Activated T-cell treated with anti-CD3 and anti-CD28 coated beads, Interleukin-2, amount 50 U/mL, for 72 hours (primary cell): ENCODE measurements around the gene CRKL. TPM values are rescaled to one million over a fixed set of nuclear protein-coding genes. Genes with fewer than 3 reads are reported as not detected.
"Not testable (repeated sequence)": the region's sequence is repeated elsewhere in the genome, so short reads cannot be mapped to it uniquely, and the experiment has no call there.

Experiments
- ATAC-seq, 2 donors: fragments of 150-1000 bp; cut with Tn5 transposase; replicated peaks in 1 of 2; 2 replicates each; pipeline ENCODE4 v1.10.0; 2021; ENCODE audit warnings: moderate library complexity in 2 of 2, mild to moderate bottlenecking in 1 of 2
- DNase-seq, 2 donors: peaks; one replicate each; pipeline ENCODE4 v3.0.0; 2021 to 2022; ENCODE audit warnings: mixed read lengths in 1 of 2
- H3K27ac Mint-ChIP-seq: one replicate; pipeline ENCODE4 v1.8.0; 2022; ENCODE audit warnings: mild to moderate bottlenecking, moderate library complexity, mixed read lengths
- H3K27me3 Mint-ChIP-seq: one replicate; pipeline ENCODE4 v1.8.0; 2022; ENCODE audit warnings: low read depth, mixed read lengths
- H3K36me3 Mint-ChIP-seq, 2 donors: one replicate each; pipeline ENCODE4 v1.8.0; 2022; ENCODE audit warnings: mixed read lengths in 2 of 2, mild to moderate bottlenecking in 1 of 2; ENCODE audit not compliant: insufficient read depth in 2 of 2
- H3K4me1 Mint-ChIP-seq: one replicate; pipeline ENCODE4 v1.8.0; 2022; ENCODE audit warnings: low read depth, mixed read lengths
- H3K4me3 Mint-ChIP-seq, 2 donors: one replicate each; pipeline ENCODE4 v1.8.0; 2022; ENCODE audit warnings: mild to moderate bottlenecking in 2 of 2, mixed read lengths in 2 of 2, moderate library complexity in 2 of 2
- H3K9me3 Mint-ChIP-seq, 2 donors: one replicate each; pipeline ENCODE4 v1.8.0; 2022; ENCODE audit warnings: mixed read lengths in 2 of 2
- total RNA-seq, 2 donors: library from RNA; stranded (reverse); gene quantifications; one replicate each; pipeline ENCODE4 v1.2.3, GENCODE V29; 2022

The CRKL gene
- total RNA-seq, 2 donors from 2014 or later = 70.4 to 71.5 TPM

GRCh38 chr22:20905415-20906386 is 11.5 kb upstream of the CRKL start:
- no peaks in the 10 kb centered on the region for H3K9me3 Mint-ChIP-seq
- no peak overlapping the region for H3K4me3 Mint-ChIP-seq
- peaks cover 5% of the 10 kb centered on the region for H3K4me1 Mint-ChIP-seq
- H3K27me3 Mint-ChIP-seq = no peaks in the 10 kb centered on the region
- ATAC-seq = no peak
- no peaks in the 10 kb centered on the region for H3K36me3 Mint-ChIP-seq
- no peak overlapping the region for H3K27ac Mint-ChIP-seq
- DNase-seq = no peak

- Mint-ChIP-seq H3K27me3 (no peaks in the 10 kb centered on the region), H3K9me3 (no peaks in the 10 kb centered on the region), H3K4me1 (peaks cover 5% of the 10 kb centered on the region), H3K27ac (no peak overlapping the region), H3K36me3 (no peaks in the 10 kb centered on the region), H3K4me3 (no peak overlapping the region)
- DNase-seq (no peak), ATAC-seq (no peak)
Measured at GRCh38 chr22:20906387-20906767, 10.8 kb upstream of the CRKL start.

GRCh38 chr22:20908717-20909116 is 8.5 kb upstream of the CRKL start:
- not testable (repeated sequence) for H3K4me3 Mint-ChIP-seq, H3K27ac Mint-ChIP-seq, H3K36me3 Mint-ChIP-seq, DNase-seq, H3K27me3 Mint-ChIP-seq, H3K4me1 Mint-ChIP-seq, H3K9me3 Mint-ChIP-seq, ATAC-seq

GRCh38 chr22:20909543-20910303 is 7.5 kb upstream of the CRKL start:
- H3K36me3 Mint-ChIP-seq = no peaks in the 10 kb centered on the region
- ATAC-seq = no peak
- H3K27me3 Mint-ChIP-seq = no peaks in the 10 kb centered on the region
- no peaks in the 10 kb centered on the region for H3K9me3 Mint-ChIP-seq
- peaks cover 5% of the 10 kb centered on the region for H3K4me1 Mint-ChIP-seq
- no peak overlapping the region for H3K27ac Mint-ChIP-seq
- no peak overlapping the region for H3K4me3 Mint-ChIP-seq
- no peak for DNase-seq

- Mint-ChIP-seq H3K4me3 (no peak overlapping the region), H3K9me3 (no peaks in the 10 kb centered on the region), H3K4me1 (peaks cover 14% of the 10 kb centered on the region), H3K36me3 (no peaks in the 10 kb centered on the region), H3K27ac (no peak overlapping the region), H3K27me3 (no peaks in the 10 kb centered on the region)
- DNase-seq (no peak), ATAC-seq (no peak)
Measured at GRCh38 chr22:20912494-20912893, 4.7 kb upstream of the CRKL start.

GRCh38 chr22:20918663-20919218 is 1.5 kb downstream of the CRKL start:
- ATAC-seq (no peak), DNase-seq (no peak)
- peaks cover 42% of the 10 kb centered on the region for H3K4me1 Mint-ChIP-seq
- H3K36me3 Mint-ChIP-seq = peaks cover 8 to 10% of the 10 kb centered on the region in 2 donors
- no peaks in the 10 kb centered on the region for H3K9me3 Mint-ChIP-seq
- H3K4me3 Mint-ChIP-seq = peak overlapping the region; percentile 88 to 96
- H3K27me3 Mint-ChIP-seq = no peaks in the 10 kb centered on the region
- peak overlapping the region; percentile 91 for H3K27ac Mint-ChIP-seq

- no peak for ATAC-seq
- Mint-ChIP-seq H3K9me3 (no peaks in the 10 kb centered on the region), H3K27ac (peak overlapping the region; percentile 86), H3K4me1 (peaks cover 47% of the 10 kb centered on the region), H3K36me3 (peaks cover 8 to 10% of the 10 kb centered on the region in 2 donors), H3K4me3 (peak overlapping the region; percentile 88 to 96), H3K27me3 (no peaks in the 10 kb centered on the region)
- no peak for DNase-seq
Measured at GRCh38 chr22:20919718-20920117, 2.5 kb downstream of the CRKL start.

- Mint-ChIP-seq H3K27ac (peak overlapping the region; percentile 85), H3K4me3 (peak overlapping the region; percentile 88 to 96), H3K4me1 (peaks cover 58% of the 10 kb centered on the region), H3K27me3 (no peaks in the 10 kb centered on the region), H3K36me3 (peaks cover 8 to 10% of the 10 kb centered on the region in 2 donors), H3K9me3 (no peaks in the 10 kb centered on the region)
- DNase-seq (no peak), ATAC-seq (no peak)
Measured at GRCh38 chr22:20920881-20921203, 3.6 kb downstream of the CRKL start.

- peaks cover 10 to 11% of the 10 kb centered on the region in 2 donors for H3K36me3 Mint-ChIP-seq
- H3K27me3 Mint-ChIP-seq = no peaks in the 10 kb centered on the region
Measured at GRCh38 chr22:20922141-20922751, 5.0 kb downstream of the CRKL start.

GRCh38 chr22:20926243-20926642 is 9.0 kb downstream of the CRKL start:
- H3K27me3 Mint-ChIP-seq = no peaks in the 10 kb centered on the region
- ATAC-seq (no peak), DNase-seq (no peak)
- no peaks in the 10 kb centered on the region for H3K9me3 Mint-ChIP-seq
- peaks cover 63% of the 10 kb centered on the region for H3K4me1 Mint-ChIP-seq
- peaks cover 4 to 10% of the 10 kb centered on the region in 2 donors for H3K36me3 Mint-ChIP-seq
- H3K27ac Mint-ChIP-seq = peak overlapping the region; percentile 29
- no peak overlapping the region for H3K4me3 Mint-ChIP-seq

More at GRCh38 chr22:20922141-20922751, 5.0 kb downstream of the CRKL start:
- no peak for ATAC-seq
- peak overlapping the region; percentile 25 for H3K27ac Mint-ChIP-seq
- H3K4me3 Mint-ChIP-seq = peak overlapping the region; percentile 6 to 7
- no peaks in the 10 kb centered on the region for H3K9me3 Mint-ChIP-seq
- peaks cover 59% of the 10 kb centered on the region for H3K4me1 Mint-ChIP-seq
- no peak for DNase-seq

GRCh38 chr22:20927940-20928572 is 10.8 kb downstream of the CRKL start:
- H3K9me3 Mint-ChIP-seq = no peaks in the 10 kb centered on the region
- H3K4me3 Mint-ChIP-seq = no peak overlapping the region
- H3K4me1 Mint-ChIP-seq = peaks cover 56% of the 10 kb centered on the region
- no peaks in the 10 kb centered on the region for H3K27me3 Mint-ChIP-seq
- no peak overlapping the region for H3K27ac Mint-ChIP-seq
- DNase-seq = no peak
- peaks cover 4 to 14% of the 10 kb centered on the region in 2 donors for H3K36me3 Mint-ChIP-seq
- no peak for ATAC-seq

GRCh38 chr22:20928573-20928967 is 11.4 kb downstream of the CRKL start:
- Mint-ChIP-seq H3K9me3 (no peaks in the 10 kb centered on the region), H3K4me3 (no peak overlapping the region), H3K27me3 (no peaks in the 10 kb centered on the region), H3K27ac (no peak overlapping the region), H3K4me1 (peaks cover 56% of the 10 kb centered on the region), H3K36me3 (peaks cover 4 to 16% of the 10 kb centered on the region in 2 donors)
- no peak for DNase-seq
- no peak for ATAC-seq
